Hematopoietic multipotent progenitor cell treated with erythropoietin and hydrocortisone succinate and interleukin-3 and kit ligand, for 17 days (in vitro differentiated cells): ENCODE data around the gene CMSS1.
"Not testable (repeated sequence)": the region's sequence is repeated elsewhere in the genome, so short reads cannot be mapped to it uniquely, and the experiment has no call there.

Source experiments
- DNase-seq: peaks from one replicate; pipeline ENCODE4 v3.0.0-alpha.2; 2015; ENCODE audit warnings: low spot score

Gene CMSS1

DNA sequence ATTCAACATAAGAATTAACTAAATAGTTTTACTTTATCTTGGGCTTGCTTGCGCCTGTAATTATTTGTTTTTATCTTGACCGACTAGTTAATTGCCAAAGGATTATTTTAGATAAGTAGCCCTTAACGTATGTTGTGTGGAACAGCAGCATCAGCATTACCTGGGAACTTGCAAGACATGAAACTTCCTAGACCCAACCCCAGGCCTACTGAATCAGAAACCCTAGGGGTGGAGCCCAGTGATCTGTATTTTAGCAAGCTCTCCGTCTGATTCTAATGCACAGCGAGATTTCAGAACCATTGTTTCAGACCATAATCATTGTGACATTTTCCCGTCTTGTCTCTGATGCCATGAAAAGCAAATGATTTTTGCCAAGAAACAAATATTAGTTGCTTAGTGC is 265.5 kb downstream of the CMSS1 start:
- DNase-seq: no peak

DNA sequence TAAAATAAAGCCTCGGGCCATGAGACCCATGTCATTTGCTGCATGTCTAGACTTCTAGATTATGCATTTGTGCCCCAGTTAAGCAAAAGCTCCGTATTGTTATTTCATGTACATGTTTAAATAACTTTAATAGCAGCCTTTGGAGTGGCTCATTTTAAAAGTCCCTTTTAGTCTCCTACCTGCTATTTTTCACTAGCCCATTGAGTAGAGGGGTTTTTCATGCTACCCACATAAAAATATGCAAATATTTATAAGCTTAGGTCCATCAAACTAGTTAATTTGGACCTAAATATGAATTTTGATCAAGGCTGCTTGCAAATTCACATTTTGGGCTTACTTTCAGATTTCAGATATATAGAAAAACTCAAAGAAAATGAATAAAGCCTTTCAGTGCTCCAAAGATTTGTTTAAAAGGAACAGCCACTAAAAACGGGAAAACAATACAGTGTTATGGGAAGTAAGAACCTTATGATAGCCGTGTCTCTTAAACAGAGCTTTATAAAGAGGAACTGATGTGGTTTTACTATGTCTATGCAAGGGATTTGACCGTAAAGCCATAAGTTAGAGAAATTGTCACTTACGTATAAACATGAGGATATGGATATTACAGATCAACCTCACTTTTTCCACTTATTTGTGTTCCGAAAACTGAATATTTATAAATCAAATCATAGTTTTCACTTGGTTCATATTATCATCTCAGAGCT is 266.6 kb downstream of the CMSS1 start:
- DNase-seq: no peak

DNA sequence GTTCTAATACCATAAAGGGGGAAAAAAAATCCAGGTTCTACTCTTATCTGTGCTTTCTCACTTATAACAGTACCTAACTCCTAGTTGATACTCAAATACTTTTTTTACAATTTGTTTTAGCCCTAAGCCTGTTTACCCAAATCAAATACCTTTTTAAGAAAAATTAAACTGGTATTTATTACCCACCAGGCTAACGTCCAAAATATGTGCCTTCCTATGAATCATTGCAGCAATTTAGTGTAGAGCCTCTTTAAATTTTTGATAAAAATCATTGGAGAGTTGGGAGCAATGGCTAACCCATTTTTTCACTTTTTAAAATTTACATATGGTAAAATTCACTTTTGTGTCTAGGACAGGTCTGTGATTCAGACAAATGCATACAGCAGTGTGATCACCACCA is 268.7 kb downstream of the CMSS1 start:
- no peak for DNase-seq

DNA sequence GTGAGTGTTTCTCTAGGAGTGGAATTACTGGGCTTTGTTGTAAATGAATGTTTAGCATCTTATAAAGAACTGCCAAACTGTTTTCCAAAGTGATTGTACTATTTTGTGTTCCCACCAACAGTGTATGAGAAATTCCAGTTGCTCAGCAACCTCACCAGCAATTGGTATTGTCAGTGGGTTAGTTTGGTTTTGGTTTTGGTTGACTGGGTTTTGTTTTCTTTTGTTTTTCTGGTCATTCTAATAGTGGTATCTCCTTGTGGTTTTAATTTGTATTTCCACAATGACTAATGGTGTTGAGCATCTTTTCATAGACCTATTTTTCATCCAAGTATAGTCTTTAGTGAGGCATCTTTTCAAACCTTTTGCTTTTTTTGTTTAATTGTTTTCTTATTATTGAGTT is 269.5 kb downstream of the CMSS1 start:
- DNase-seq: no peak

DNA sequence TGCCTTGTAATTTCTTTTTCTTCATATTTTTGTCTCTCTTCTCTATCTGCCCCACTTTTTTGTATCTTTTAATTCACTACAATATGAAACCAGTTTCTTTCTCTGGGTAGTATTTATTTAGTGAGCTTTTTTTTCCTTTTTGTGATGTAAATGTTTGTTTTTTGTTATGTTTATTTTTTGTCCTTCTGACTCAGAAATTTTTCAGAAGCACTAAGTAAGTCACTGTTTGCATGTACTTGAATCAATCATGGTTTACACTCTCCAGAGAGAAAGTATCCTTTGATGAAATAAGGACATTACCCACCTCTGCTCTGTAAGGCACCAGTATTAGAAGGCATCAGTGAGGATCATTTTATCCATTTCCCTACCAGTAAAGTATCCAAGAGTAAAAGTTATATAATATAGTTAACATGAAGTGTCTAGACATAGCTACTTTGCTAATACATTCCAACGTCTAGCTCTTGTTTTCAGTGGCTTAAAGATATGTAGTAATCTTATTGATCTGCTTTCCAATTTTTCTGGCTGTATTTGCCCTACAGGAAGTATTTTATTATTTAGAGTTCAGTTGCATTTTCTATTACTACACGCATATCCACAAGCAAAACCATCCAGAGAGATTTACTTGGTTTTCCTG is 271.2 kb downstream of the CMSS1 start:
- DNase-seq: no peak

DNA sequence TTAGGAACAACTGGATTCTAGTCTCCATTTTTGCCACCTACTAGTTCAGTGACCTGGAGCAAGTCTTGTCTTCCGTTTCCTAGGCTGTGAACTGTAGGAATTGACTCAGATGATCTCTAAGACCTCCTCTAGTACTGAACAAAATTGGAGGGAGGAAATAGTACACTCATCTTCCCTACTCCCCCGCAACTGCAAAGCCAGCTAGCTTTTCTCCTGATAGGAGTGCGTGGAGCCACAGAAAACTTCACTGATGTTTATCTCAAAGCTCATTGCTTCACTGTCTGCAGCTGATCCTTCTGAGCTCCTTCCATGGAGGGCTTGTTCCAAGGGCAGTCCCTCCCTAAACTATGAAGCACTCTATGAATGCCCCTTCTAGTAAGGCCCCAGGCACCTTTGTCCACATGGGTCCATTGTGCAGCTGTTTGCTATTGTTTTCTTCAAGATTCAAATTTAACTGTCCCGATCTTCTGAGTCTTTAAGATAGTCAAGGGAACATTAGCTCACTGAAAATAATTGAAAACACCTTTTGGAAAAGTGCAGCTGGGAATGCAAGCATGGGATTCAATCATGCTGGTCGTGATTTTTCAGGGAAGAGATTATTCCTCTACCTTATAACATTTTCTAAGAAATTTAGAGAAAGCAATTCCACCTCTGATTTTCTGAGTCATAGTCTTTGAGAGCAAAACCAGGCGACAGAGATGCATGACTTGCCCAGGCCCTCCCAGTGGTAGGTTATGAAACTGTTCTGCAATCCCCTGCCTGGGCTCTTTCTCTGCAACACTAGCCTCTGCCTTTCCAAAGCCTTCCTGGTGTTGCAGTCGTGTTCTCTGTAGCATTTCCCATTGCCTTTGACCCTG is 272.4 kb downstream of the CMSS1 start:
- DNase-seq: no peak

DNA sequence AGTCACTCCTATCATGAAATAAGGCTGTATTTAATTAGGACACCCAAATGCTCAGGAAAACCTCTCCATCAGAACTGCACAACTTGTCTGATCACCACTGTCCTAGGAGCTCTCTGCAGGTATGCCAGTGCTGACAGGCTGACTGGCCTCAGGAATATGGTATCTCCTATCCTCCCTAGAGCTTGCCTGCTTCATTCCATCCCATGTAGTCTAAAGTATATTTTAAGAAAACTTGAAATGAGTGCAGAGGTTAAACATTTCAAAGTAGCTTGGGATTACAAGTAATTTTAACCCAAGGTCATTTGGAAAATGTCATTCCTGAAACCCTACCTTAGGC is 273.0 kb downstream of the CMSS1 start:
- no peak for DNase-seq

DNA sequence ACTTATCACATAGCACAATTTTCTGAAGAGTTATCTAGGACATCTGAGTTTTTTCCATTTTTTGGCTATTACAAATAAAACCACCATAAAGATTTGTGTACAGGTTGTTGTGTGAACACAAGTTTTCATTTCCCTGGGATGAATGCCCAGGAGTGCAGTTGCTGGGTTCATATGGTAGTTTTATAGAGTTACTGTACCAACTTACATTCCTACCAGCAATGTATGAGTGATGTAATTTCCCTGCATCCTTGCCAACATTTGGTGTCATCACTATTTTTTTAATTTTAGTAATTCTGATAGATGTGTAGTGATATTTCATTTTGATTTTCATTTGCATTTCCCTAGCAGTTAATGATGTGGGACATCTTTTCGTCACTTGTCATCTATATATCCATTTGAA is 276.2 kb downstream of the CMSS1 start:
- DNase-seq: no peak

DNA sequence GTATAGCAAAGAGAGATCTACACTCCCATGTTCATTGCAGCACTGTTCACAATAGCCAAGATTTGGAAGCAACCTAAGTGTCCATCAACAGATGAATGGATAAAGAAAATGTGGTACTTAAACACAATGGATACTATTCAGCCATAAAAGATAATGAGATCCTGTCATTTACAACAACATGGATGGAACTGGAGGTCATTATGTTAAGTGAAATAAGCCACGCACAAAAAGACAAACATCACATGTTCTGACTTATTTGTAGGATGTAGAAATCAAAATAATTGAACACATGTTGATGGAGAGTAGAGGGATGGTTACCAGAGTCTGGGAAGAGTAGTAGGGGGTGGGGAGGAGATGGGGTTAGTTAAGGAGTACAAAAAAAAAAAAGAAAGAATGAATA is 278.6 kb downstream of the CMSS1 start:
- DNase-seq: not testable (repeated sequence)

DNA sequence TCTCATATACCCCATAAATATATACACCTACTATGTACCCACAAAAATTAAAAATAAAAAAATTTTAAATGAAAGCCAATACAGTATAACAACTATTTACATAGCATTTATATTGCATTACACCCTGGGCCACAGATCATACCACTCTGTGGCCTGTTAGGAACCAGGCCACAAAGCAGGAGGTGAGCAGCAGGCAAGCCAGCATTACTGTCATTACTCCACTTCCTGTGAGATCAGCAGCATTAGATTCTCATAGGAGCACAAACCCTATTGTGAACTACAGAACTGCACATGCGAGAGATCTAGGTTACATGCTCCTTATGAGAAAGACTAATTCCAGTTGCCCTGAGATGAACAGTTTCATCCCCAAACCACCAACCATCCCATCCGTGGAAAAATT is 279.2 kb downstream of the CMSS1 start:
- DNase-seq: no peak

DNA sequence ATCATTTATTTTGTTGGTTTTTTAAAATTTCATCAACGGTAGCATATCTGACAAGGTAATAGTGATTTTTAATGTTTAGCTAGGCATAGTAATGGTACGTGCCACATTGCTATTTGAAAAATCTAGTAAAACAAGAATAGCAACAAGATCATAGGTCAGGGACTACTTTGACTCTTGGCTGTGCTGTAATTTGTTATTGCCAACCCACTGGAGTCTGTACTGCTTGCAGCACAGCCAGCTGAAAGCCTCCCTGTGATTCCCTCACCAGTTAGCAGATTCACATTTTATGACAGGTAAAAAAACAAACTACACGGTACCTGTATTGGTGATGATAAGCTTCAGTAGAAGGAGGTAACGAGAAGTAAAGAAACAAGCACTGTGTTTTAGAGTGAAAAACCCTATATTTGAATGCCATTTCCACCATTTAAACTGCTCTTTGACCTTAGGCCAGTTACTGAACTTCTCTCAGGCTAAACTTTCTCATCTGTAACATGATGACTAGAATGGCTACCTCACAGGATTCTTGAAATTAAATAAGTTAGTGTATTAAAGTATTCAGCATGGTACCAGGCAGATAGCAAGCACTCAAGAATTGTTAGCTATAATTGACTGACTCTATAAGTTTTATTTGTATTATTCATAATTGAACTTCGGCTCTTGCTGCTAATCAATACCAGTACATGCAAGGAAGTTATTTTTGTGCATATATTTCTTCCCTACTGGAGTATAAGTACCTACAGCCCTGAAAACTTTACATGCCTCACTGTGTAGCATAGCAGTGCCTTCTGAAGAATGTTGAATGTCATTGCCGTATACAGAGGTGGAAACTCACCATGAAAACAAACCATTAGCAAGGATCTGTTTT is 280.5 kb downstream of the CMSS1 start:
- no peak for DNase-seq

DNA sequence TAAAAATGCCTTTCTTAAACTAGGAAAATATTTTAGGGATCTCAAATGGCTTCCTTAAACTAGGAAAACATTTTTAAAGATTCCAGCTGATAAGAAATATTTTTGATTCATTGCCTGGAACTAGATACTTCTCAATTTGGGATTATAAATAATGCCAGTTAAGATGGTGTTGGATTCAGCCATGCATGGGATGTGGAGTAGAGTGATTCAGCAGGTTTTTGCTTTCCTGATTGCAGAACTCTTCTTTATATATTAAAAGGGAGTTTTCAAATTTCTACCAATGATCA is 281.1 kb downstream of the CMSS1 start:
- no peak for DNase-seq

DNA sequence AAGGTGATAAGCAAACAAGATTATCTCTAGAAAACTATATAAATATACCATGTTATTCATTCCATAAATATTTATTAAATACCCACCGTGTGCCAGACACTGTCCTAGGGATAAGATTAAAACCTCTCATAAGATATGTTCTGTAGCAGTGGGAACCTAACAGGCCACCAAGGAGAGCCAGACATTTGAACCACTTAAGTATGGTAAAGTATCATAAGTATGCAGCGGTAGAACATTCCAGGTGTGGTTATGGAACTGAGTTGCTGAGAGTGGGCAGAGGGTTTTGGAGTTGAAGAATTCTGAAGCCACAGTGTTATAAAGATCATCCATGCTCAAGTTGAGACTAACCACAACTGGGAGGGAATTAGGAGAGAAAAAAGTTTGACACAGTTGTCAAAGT is 282.0 kb downstream of the CMSS1 start:
- no peak for DNase-seq

DNA sequence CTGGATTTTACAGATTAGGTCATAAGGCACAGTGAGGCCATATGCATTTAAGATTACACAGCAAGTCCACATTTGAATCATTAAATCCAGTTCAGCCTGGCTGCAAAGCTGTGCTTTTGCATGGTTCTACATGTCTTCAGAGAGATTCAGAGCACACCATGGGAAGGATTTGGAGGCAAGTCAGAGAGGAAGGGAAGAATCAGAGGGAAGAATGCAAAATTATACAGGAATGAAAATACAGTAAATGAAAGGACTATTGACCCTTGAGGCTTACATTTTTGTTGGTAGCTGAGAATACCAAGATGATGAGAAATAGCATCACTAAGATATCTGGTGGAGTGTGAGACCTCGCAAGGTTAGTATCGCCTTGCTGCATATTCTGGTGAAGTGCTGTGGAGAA is 282.8 kb downstream of the CMSS1 start:
- no peak for DNase-seq

DNA sequence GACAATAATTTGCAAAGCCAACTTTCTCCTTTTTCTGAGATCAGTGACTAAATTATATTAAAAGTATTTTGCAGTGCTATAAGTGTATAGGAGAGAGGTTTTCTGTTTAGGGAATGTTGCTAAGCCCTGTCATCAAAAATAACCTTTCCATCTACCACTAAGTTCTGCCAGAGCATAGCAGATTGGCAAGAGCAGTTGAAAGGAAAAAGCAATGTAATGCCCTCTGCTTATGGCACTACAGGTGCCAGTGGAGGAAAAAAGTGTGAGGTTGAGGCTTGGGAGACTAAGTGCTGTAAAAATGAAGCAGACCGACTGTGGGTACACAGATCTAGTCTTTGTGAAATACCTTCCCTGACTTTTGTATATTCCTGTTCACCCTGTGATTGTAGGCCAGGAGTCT is 285.1 kb downstream of the CMSS1 start:
- DNase-seq: no peak

DNA sequence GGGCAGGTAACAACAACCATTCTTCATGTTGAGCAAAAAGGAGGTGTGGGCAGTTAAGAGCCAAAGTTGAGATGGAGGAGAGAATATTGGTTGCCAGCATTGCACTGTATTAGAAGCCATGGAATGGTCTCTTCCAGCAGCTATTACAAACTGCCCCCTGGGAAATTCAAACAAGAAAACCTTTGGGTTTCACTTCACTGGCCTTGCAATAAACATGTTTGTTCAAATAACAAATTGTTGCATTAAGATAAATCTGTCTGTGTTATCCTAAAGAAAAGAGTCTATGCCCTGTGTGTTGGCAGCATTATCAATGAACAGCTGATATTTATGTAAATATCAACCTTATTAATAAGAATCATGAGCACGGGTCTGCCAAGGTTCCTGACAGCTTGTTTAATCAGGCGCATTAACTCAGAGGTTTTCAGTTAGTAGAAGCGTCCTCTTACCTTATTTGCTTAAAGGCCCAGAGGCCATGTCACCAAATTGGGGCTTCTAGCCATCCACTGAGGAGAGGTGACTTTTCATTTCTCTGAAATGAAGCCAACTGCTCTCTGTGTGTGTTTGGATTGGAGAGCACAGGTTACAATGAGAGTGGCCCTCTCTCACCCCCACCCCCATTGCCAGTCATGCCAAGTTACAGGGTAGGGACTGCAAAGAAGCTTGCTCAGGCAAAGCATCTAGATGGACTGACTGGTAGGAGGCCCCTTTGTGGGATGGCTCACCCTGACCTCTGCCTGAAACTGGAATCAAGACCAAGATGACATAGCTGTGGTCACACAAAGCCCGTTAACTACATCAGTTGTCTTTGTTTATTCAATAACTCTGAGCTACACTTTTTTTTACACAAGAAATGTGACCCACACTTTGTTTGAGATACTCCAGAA is 286.1 kb downstream of the CMSS1 start:
- DNase-seq: no peak

DNA sequence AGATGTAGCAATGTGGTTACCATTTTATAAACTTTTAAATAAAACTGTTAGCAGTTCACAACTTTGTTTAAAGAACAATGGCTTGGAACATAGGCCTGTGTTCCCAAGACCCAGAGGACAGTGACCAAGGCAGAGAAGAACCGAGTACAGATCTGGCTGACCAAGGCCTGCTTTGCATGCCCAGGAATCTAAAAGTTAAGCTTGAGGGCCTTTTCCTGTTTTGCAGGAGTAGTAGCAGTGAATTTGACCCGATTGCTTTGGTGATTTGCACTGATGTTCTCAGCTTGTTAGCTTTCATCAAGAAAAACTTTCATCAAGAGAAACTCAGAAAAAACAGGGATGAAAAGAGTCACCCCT is 286.8 kb downstream of the CMSS1 start:
- DNase-seq: no peak

DNA sequence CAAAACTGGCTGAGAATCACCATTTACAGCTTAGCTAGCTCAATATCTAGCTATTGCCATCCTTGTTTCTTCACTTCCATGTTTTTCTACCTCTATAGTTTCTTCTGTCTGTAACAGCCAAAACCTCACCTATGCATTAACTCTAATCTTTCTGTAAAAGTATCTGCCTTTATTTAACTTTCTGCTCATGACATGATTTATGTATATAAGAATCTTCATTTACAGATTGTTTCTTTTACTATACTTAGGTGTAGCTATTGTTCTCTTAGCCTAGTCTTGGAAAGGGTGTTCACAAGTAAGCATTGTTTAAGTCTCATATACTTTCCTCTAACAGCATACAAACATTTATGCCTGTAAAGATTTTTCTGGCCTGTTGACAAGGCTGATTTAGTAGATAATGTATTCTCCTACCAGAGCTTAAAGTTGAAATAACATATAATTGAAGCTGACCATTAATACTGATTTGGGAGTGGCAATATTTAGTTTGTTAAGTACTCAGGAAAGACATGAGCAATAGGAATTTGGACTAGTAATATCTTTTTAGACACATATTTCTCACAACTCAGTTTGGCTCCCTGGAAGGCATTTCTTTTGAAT is 287.3 kb downstream of the CMSS1 start:
- no peak for DNase-seq

DNA sequence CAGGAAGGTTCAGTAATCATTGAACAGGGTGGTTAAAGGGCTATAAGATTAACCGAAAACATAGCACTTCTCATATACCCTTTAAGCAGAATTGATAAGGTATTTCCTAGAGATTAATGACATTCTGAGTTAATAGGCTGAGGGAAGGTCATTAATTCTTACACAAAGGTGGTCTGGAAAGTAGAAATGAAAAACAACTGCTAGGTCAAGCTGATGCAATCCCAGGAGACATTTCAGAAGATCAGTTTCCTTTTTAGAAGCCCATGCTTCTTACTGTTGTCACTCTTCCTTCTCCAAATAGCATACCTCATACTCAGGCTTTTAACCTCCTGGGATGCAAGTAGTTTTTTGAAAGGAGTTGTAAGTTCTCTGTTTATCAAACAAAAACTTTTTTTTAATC is 287.8 kb downstream of the CMSS1 start:
- no peak for DNase-seq

DNA sequence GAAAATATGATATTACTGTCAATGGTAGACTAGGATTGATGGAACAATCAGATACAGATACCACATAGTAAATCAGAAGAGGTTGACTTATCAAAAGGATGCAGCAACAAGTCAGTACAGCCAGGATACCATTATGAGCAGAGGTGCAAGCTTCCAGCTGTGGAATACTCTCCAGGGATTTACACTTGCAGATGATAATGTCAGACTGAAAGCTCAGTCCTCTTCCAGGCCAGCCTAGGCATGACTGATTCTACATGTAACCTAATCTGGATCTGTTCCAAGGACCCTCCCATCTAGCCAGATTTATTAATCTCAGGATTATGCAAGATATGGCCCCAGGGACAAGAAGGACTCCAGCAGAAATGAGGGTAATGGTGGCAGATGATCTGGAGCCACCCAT is 288.4 kb downstream of the CMSS1 start:
- DNase-seq: no peak

DNA sequence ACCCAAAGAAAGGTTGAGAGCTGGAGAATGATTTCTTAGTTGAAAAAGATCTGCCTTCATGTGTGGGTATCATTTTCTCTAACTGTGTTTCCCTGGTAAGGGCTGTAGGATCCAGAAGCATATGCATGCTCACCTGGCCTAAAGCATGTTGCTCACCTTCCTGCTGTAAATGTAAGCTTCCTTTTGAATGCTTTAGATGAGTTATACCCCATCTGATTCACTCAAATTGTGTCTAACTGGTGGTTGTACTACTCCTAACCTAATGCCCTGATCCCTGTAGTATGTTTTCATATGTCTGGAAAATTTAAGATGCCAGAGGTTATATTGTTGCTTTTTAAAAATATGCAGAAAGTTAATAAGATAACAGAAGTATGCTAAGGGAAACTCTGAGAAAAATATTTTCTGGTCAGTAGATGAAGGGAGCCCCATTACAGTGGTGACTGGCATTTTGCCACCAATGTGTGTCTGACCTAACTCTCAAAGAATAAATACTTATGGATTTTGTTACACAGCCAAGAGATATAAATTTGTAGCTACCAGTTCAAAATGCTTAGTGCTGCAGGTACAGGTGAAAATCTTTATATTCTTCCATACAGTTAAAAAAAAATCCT is 289.0 kb downstream of the CMSS1 start:
- DNase-seq: no peak
